ENCODE measurements around the gene CEBPZ.

GRCh38 chr2:37211939-37212338 is 19.5 kb downstream of the CEBPZ start:
- TF ChIP-seq ARNTL (CRISPR knock-in tag; IDR thresholded peaks at IDR 0.05; ENCODE audit: borderline replicate concordance, low read depth): no peak
- no peak for TF ChIP-seq RARB (CRISPR knock-in tag; IDR thresholded peaks at IDR 0.05)

All from SK-N-SH treated with all-trans-retinoic acid at 6 μM for 48 hours (cell line).